ENCODE data around the gene SMIM13. TPM values are rescaled to one million over a fixed set of nuclear protein-coding genes. Genes with fewer than 3 reads are reported as not detected.

The SMIM13 gene
- total RNA-seq, 1 donor from 2014 or later, result 8.6 TPM

DNA sequence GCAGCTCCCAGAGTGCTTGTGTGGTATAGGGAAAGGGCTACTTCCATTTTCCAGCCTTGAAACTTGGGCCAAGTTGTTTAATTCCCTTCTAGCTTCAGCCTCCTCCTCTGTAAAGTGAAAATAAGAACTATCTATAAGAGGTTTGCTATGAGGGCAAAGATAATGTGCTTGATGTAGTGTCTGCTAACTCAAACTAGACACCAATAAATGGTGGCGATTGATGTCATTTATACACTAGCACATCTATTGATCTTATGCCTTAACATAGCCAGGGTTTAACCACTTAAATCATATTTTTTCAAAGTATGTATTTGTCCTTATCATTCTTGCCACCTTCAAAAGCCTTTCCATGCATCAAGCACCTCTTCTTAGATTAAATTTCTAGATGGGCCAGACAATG is 83.6 kb downstream of the SMIM13 start:
- DNase-seq (ENCODE audit: low read depth), result no peak
- TF ChIP-seq, protein P1, sequence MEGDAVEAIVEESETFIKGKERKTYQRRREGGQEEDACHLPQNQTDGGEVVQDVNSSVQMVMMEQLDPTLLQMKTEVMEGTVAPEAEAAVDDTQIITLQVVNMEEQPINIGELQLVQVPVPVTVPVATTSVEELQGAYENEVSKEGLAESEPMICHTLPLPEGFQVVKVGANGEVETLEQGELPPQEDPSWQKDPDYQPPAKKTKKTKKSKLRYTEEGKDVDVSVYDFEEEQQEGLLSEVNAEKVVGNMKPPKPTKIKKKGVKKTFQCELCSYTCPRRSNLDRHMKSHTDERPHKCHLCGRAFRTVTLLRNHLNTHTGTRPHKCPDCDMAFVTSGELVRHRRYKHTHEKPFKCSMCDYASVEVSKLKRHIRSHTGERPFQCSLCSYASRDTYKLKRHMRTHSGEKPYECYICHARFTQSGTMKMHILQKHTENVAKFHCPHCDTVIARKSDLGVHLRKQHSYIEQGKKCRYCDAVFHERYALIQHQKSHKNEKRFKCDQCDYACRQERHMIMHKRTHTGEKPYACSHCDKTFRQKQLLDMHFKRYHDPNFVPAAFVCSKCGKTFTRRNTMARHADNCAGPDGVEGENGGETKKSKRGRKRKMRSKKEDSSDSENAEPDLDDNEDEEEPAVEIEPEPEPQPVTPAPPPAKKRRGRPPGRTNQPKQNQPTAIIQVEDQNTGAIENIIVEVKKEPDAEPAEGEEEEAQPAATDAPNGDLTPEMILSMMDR (conservative IDR thresholded peaks at IDR 0.05; ENCODE audit: low read depth, low read length), result no peak
- H3K4me3 ChIP-seq (ENCODE audit: low read depth, low read length), result no peak overlapping the region

DNA sequence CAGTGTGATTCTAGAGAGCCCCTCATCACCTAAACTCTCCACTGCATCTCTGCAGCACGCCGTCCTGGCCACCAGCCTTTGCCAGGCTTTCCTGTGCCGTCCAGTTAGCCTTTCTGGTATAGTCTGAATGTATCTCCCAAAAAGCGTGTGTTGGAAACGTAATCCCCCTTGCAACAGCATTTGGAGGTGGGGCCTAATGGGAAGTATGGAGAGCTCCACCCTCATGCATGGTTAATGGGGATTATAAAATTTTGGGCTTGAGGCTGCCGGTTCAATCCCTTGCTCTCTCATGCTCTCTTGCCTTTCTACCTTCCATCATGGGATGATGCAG is 85.4 kb downstream of the SMIM13 start:
- DNase-seq (ENCODE audit: low read depth), result no peak
- no peak overlapping the region for H3K4me3 ChIP-seq (ENCODE audit: low read depth, low read length)
- TF ChIP-seq, protein P1 (conservative IDR thresholded peaks at IDR 0.05; ENCODE audit: low read depth, low read length), result no peak

DNA sequence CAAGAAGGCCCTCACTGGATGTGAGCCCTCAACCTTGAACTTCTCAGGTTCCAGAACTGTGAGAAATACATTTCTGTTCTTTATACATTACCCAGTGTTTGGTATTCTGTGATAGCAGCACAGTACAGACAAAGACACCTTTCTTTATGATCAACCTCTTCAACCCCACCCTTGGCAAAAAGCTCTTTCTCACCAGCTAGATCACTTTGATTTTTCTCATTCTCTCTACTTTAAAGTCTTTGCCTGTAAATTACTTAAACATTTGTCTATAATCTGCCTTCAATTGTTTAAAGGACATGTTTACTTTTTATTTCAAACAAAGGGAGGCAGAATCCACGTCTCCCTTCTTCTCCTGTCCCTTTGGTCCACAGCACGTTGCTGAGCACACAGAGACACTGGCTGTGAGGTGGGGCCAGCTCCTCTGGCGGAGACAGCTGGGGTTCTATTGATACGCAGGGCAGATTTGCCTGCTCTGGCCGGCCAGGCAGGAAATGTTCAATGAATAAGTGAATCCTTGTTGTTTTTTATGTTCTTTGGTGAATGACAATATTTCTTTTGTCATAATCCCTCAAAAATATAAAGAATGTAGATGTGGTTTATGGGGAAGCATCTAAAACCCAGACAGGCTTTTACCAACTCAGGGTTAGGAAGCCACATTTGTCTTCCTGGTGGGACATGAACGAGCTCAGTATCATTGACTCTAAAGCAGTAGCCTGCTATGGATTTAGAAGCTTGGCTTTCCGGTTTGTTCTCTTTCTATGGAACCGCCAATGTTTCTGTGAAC is 86.0 kb downstream of the SMIM13 start:
- H3K4me3 ChIP-seq (ENCODE audit: low read depth, low read length), result no peak overlapping the region
- TF ChIP-seq, protein P1 (conservative IDR thresholded peaks at IDR 0.05; ENCODE audit: low read depth, low read length), result no peak
- no peak for DNase-seq (ENCODE audit: low read depth)

DNA sequence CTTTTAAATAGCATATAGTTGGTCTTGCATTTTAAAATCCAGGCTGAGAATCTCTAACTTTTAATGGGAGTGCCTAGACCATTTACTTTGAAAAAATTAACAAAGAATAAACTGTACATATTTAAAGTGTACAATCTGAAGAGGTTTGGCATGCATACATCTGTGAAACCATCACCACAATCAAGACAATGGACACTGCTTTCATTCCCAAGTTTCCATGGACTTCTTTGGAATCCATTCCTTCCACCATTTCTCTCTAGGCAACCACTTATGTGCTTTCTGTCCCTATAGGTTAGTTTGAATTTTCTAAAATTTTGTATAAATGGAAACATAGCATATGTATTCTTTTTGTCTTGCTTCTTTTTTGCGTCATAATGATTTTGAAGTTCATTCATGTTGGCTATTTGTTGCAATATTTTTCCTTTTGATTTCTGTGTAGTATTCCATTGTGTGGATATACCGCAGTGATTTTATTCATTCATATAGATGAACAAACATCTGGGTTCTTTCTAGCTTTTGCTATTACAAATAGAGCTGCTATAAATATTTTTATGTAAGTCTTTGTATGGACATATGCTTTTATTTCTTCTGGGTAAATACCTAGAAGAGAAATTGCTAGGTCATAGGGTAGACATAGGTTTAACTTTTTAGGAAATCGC is 88.0 kb downstream of the SMIM13 start:
- DNase-seq (ENCODE audit: low read depth), result no peak
- no peak overlapping the region for H3K4me3 ChIP-seq (ENCODE audit: low read depth, low read length)
- TF ChIP-seq, protein P1 (conservative IDR thresholded peaks at IDR 0.05; ENCODE audit: low read depth, low read length), result no peak

DNA sequence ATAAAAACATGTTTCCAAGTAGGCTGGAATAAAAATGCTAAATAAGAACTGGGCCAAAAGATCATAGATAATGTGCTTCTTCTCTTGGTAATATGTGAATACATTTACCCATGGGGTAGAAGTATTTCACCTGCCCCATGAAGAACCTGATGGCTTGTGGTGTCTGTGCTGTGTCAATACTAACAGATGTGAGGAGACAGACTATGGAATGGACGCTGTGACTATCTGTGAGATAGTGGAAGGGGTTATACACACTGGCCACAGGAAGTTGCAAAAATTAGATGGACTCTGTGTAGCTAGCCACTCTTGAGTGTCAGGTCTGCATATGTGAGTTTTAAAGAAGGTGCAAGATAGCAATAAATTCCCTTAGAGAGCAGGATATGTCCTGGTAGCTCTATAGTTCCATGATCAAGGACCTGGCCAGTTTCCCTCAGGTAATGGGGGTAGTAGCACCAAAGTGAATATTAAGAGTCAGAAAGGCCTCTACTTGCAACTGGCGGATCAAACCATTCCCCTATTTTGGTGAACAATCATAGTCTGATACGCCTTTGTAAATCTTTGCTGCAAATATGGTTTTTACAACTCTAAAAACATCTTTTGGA is 90.2 kb downstream of the SMIM13 start:
- H3K4me3 ChIP-seq (ENCODE audit: low read depth, low read length), result no peak overlapping the region
- TF ChIP-seq, protein P1 (conservative IDR thresholded peaks at IDR 0.05; ENCODE audit: low read depth, low read length), result no peak
- no peak for DNase-seq (ENCODE audit: low read depth)

DNA sequence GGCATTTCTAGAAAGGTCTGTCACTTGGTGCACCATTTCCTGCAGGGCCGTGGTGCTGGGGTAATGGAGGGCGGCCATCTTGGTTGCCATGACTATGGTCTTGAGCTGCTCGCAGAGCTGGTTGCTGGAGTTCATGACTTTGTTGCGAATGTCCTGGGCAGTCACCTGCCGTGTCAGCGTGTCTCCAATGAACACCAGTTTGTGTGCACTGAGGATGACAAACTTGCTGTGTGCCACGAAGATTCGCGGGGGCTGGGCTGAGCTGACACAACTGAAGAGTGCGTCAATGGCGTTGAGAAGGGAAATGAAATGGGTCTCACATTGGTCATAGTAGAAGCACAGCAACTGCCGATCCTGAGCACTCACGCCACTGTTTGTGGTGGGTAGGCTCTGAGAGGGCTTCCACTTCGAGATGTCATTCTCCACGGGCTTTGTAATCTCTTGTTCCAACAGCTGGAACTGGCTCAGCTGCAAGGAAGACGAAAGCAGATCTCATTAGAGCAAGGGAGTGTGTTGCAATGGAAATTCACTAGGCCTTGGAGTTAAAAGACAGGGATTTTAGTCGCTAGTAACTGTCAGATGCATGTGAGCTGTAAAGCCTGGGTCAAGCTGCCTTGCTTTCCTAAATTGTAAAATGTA is 91.7 kb downstream of the SMIM13 start:
- no peak for DNase-seq (ENCODE audit: low read depth)
- TF ChIP-seq, protein P1 (conservative IDR thresholded peaks at IDR 0.05; ENCODE audit: low read depth, low read length), result no peak
- no peak overlapping the region for H3K4me3 ChIP-seq (ENCODE audit: low read depth, low read length)
